K562 (cell line): ENCODE measurements around the gene RCL1. TPM values are rescaled to one million over a fixed set of nuclear protein-coding genes. Genes with fewer than 3 reads are reported as not detected.

Experiments used
- ATAC-seq: fragments of 200-7000 bp; cut with Tn5 transposase; 3 replicates; pipeline ENCODE4 v1.9.1; 2020; ENCODE audit warnings: moderate library complexity
- BruUV-seq: library from RNA; stranded (reverse); fragments of 400-500 nt; replicated peaks from 2 replicates; lab custom pipeline; 2021; lab: Mats Ljungman, UMichigan
- CTCF ChIA-PET: fragments of 300-600 bp; formaldehyde crosslinking; extraction: SDS; loops from one replicate; lab custom pipeline; 2021; ENCODE audit warnings: low intra/inter-chr PET ratio; lab: Yijun Ruan, JAX
- POLR2A ChIA-PET: fragments of 300-600, 350-650 bp; sonication (Branson Sonifier 250); formaldehyde crosslinking; extraction: SDS; loops from one replicate; lab custom pipeline; 2021; ENCODE audit warnings: antibody characterized with exemption, inconsistent platforms; lab: Yijun Ruan, JAX
- DNase-seq, 4 experiments: peaks; one replicate each; pipeline versions ENCODE4 v3.0.0 to v3.0.0-alpha.2; 2011 to 2018; ENCODE audit warnings: low spot score in 3 of 4, mixed read lengths in 3 of 4; ENCODE audit errors: extremely low read depth in 1 of 4
- FAIRE-seq: peaks from 2 replicates; lab custom pipeline; 2011; peaks lifted over from hg19 to GRCh38; lab: Jason Lieb, UNC
- H2AFZ ChIP-seq: 2 replicates; pipeline ENCODE4 v1.6.0; 2011; ENCODE audit warnings: low read depth, low read length, control low read depth, inconsistent platforms
- H3K27ac ChIP-seq: fragments of 200-600 bp; 3 replicates; pipeline ENCODE4 v1.8.0; 2011; ENCODE audit warnings: low read depth, mild to moderate bottlenecking, control low read depth, inconsistent platforms, low read length, moderate library complexity, mixed read lengths; ENCODE audit errors: extremely low read depth
- H3K27me3 ChIP-seq, 2 experiments: fragments of 300-600 bp in 1 of 2; 2 replicates in 1 of 2; 3 replicates in 1 of 2; pipeline versions ENCODE4 v1.6.0 to v1.8.0; 2011; ENCODE audit warnings: inconsistent platforms in 2 of 2, low read length in 2 of 2, mild to moderate bottlenecking in 1 of 2, mixed read lengths in 1 of 2, moderate library complexity in 1 of 2; ENCODE audit not compliant: control insufficient read depth in 2 of 2, insufficient read depth in 2 of 2
- H3K36me3 ChIP-seq: fragments of 300-600 bp; 3 replicates; pipeline ENCODE4 v1.8.0; 2011; ENCODE audit warnings: mild to moderate bottlenecking, low read length, inconsistent platforms; ENCODE audit not compliant: control insufficient read depth, insufficient read depth
- H3K4me1 ChIP-seq, 2 experiments: fragments of 200-600 bp in 1 of 2; replicated peaks in 1 of 2; 2 replicates in 1 of 2; 3 replicates in 1 of 2; pipeline versions ENCODE4 v1.5.1 to v1.8.0; 2011; ENCODE audit warnings: inconsistent platforms in 2 of 2, low read length in 2 of 2, mild to moderate bottlenecking in 1 of 2, mixed read lengths in 1 of 2, moderate library complexity in 1 of 2; ENCODE audit not compliant: control insufficient read depth in 2 of 2, insufficient read depth in 2 of 2
- H3K4me2 ChIP-seq: 2 replicates; pipeline ENCODE4 v1.6.1; 2011; ENCODE audit warnings: low read length, control low read depth, inconsistent platforms, mixed read lengths; ENCODE audit not compliant: insufficient read depth
- H3K4me3 ChIP-seq: fragments of 200-600 bp; sonication (generic), shearing (Covaris generic); 2 replicates; pipeline ENCODE4 v1.5.1; 2016; ENCODE audit warnings: control low read depth, inconsistent platforms
- H3K79me2 ChIP-seq: fragments of 200-600 bp; 3 replicates; pipeline ENCODE4 v1.8.0; 2011; ENCODE audit warnings: low read length, inconsistent platforms; ENCODE audit not compliant: control insufficient read depth, insufficient read depth
- H3K9ac ChIP-seq, 2 experiments: 2 replicates each; pipeline versions ENCODE4 v1.6.0 to v1.6.1; 2011; ENCODE audit warnings: low read depth in 2 of 2, low read length in 2 of 2, control low read depth in 1 of 2, inconsistent platforms in 1 of 2, mild to moderate bottlenecking in 1 of 2, mixed read lengths in 1 of 2; ENCODE audit not compliant: insufficient read depth in 1 of 2
- H3K9me1 ChIP-seq: one replicate; pipeline ENCODE4 v1.6.0; 2011; ENCODE audit warnings: inconsistent platforms, mild to moderate bottlenecking, low read length, moderate library complexity; ENCODE audit not compliant: control insufficient read depth, insufficient read depth
- H3K9me3 ChIP-seq: replicated peaks from 2 replicates; pipeline ENCODE4 v1.5.1; 2011; ENCODE audit warnings: low read depth, low read length, inconsistent platforms; ENCODE audit not compliant: control insufficient read depth, insufficient read depth
- H4K20me1 ChIP-seq: replicated peaks from 2 replicates; pipeline ENCODE4 v1.6.1; 2011; ENCODE audit warnings: low read length, inconsistent platforms, mixed read lengths; ENCODE audit not compliant: control insufficient read depth, insufficient read depth
- ARID1B ChIP-seq: fragments of 450-650 bp; IDR thresholded peaks from 2 replicates; pipeline ENCODE4 v1.6.1; 2016; ENCODE audit warnings: antibody characterized with exemption, mild to moderate bottlenecking, inconsistent platforms
- ATF3 ChIP-seq, 2 experiments: fragments of 450-650 bp in 1 of 2; sonication (generic) in 1 of 2; formaldehyde crosslinking in 1 of 2; IDR thresholded peaks in 1 of 2; conservative IDR thresholded peaks in 1 of 2; 2 replicates each; pipeline versions ENCODE4 v1.6.1 to v1.8.1; 2016 to 2023; ENCODE audit warnings: mild to moderate bottlenecking in 2 of 2, moderate library complexity in 2 of 2, inconsistent platforms in 1 of 2, missing genetic modification reagents in 1 of 2
- CTBP1 ChIP-seq: fragments of 450-650 bp; IDR thresholded peaks from 2 replicates; pipeline ENCODE4 v1.6.1; 2016; ENCODE audit warnings: borderline replicate concordance
- ETV5 ChIP-seq: sonication (generic); formaldehyde crosslinking; IDR thresholded peaks from 2 replicates; pipeline ENCODE4 v1.4.0; 2020; ENCODE audit warnings: low read depth, mild to moderate bottlenecking, missing genetic modification reagents
- FOSL1 ChIP-seq: fragments of 200-800 bp; sonication (Bioruptor generic); conservative IDR thresholded peaks from 2 replicates; pipeline ENCODE4 v1.6.1; 2016; ENCODE audit warnings: missing genetic modification characterization, missing compliant biosample characterization
- GABPB1 ChIP-seq: sonication (generic); formaldehyde crosslinking; IDR thresholded peaks from 2 replicates; pipeline ENCODE4 v1.8.0; 2022; ENCODE audit warnings: mild to moderate bottlenecking, missing genetic modification reagents
- HINFP ChIP-seq: fragments of 450-650 bp; conservative IDR thresholded peaks from 2 replicates; pipeline ENCODE4 v1.6.1; 2016; ENCODE audit warnings: missing genetic modification characterization, low read depth, mild to moderate bottlenecking, control low read depth, missing compliant biosample characterization
- JUN ChIP-seq, 2 experiments: sonication (generic) in 1 of 2; formaldehyde crosslinking in 1 of 2; IDR thresholded peaks; 2 replicates each; pipeline versions ENCODE4 v1.6.1 to v1.8.0; 2012 to 2022; ENCODE audit warnings: borderline replicate concordance in 2 of 2, mild to moderate bottlenecking in 2 of 2, improper control_type of control experiment in 1 of 2, low read depth in 1 of 2, low read length in 1 of 2, missing genetic modification reagents in 1 of 2
- JUND ChIP-seq, 2 experiments: IDR thresholded peaks; 2 replicates in 1 of 2; 3 replicates in 1 of 2; pipeline ENCODE4 v1.6.1; 2011; ENCODE audit warnings: borderline replicate concordance in 2 of 2, low read depth in 2 of 2, low read length in 2 of 2, improper control_type of control experiment in 1 of 2, missing biosample characterization in 1 of 2, missing genetic modification characterization in 1 of 2, missing genetic modification reagents in 1 of 2
- RCOR1 ChIP-seq, 2 experiments: IDR thresholded peaks; 2 replicates each; pipeline ENCODE4 v1.6.1; 2012; ENCODE audit warnings: low read depth in 2 of 2, low read length in 2 of 2, borderline replicate concordance in 1 of 2, improper control_type of control experiment in 1 of 2
- SMARCE1 ChIP-seq: fragments of 450-650 bp; IDR thresholded peaks from 2 replicates; pipeline ENCODE4 v1.7.1; 2016; ENCODE audit warnings: mild to moderate bottlenecking
- SRF ChIP-seq, 2 experiments: fragments of 250-450, 450-650 bp in 1 of 2; sonication (Bioruptor Pico) in 1 of 2; sonication (generic) in 1 of 2; formaldehyde crosslinking; IDR thresholded peaks; 2 replicates each; pipeline versions ENCODE4 v1.5.0 to v1.5.1; 2020 to 2022; ENCODE audit warnings: mild to moderate bottlenecking in 1 of 2, missing genetic modification reagents in 1 of 2
- ZNF12 ChIP-seq: sonication (generic); formaldehyde crosslinking; IDR thresholded peaks from 2 replicates; pipeline ENCODE4 v1.4.0; 2020; ENCODE audit warnings: mild to moderate bottlenecking, missing genetic modification reagents
- ZNF280A ChIP-seq: fragments of 450-650 bp; IDR thresholded peaks from 2 replicates; pipeline ENCODE4 v1.6.1; 2018; ENCODE audit warnings: mild to moderate bottlenecking, low read depth; ENCODE audit not compliant: partially characterized antibody
- ZNF445 ChIP-seq: fragments of 250-450 bp; sonication (Bioruptor Pico); IDR thresholded peaks from 2 replicates; pipeline ENCODE4 v1.4.0; 2020; ENCODE audit warnings: low read depth, mild to moderate bottlenecking, moderate library complexity
- WGBS: fragments of 100-300 bp; shearing (Covaris generic); methylation state at CpG from one replicate; pipeline ENCODE4 v1.1.6; 2016; ENCODE audit warnings: low coverage, mixed read lengths; ENCODE audit not compliant: insufficient coverage; ENCODE audit errors: missing lambda C conversion rate; 5-methylcytosine and 5-hydroxymethylcytosine counted together
- in situ Hi-C: fragments of 300-500 bp; cut with MboI; formaldehyde crosslinking; loops from 4 replicates; pipeline ENCODE4 v1.15.0; 2018; ENCODE audit warnings: inconsistent platforms, mixed read lengths
- intact Hi-C: fragments of 100-400 bp; cut with micrococcal nuclease; formaldehyde crosslinking; loops from 2 replicates; pipeline ENCODE4 v1.14.2; 2022
- polyA plus RNA-seq, 8 experiments: library from polyadenylated mRNA; depleted of rRNA in 4 of 8; stranded (reverse) in 5 of 8; unstranded in 3 of 8; fragments of >200 nt; fragmentation: Nextera tagmentation in 2 of 8; fragmentation: Illumina TruSeq in 1 of 8; extraction: Ambion mirVana in 2 of 8; extraction: Trizol in 1 of 8; gene quantifications; 2 replicates each; pipeline versions ENCODE4 v1.2.1 to v1.2.3, GENCODE V29; 2011 to 2014; ENCODE audit warnings: inconsistent platforms in 1 of 8, missing spikeins in 1 of 8
- total RNA-seq, 7 experiments: library from RNA; depleted of rRNA in 6 of 7; stranded (reverse); fragments of >200 nt in 6 of 7; fragmentation: Illumina TruSeq in 2 of 7; extraction: Trizol in 2 of 7; gene quantifications; 2 replicates each; pipeline versions ENCODE4 v1.2.1 to v1.2.3, GENCODE V29; 2011 to 2021; ENCODE audit warnings: low replicate concordance in 1 of 7

RCL1 gene
- total and polyA plus RNA-seq, 9 of the 15 experiments (the other 6 are each of a cell fraction or from before 2014, with no cell fraction given) = 24.0 to 67.7 (median 38.6) TPM

GRCh38 chr9:4769321-4770080, 23.2 kb upstream of the RCL1 start:
- Histone ChIP-seq H3K27ac (no peak overlapping the region; the same call in 2 of the 3 replicates), H2AFZ (peak overlapping the region; percentile 83), H3K79me2 (no peaks in the 10 kb centered on the region), H3K4me3 (no peak overlapping the region), H4K20me1 (no peaks in the 10 kb centered on the region), H3K9ac (peak overlapping the region in 1 of 2 experiments; percentile 36; a peak in 1 of 4 replicates), H3K9me1 (no peaks in the 10 kb centered on the region), H3K9me3 (no peaks in the 10 kb centered on the region), H3K36me3 (no peaks in the 10 kb centered on the region), H3K4me2 (no peak overlapping the region), H3K27me3 (no peaks in the 10 kb centered on the region), H3K4me1 (peaks cover 8 to 12% of the 10 kb centered on the region in 2 experiments; a peak in 3 of 5 replicates)
- FAIRE-seq (peak; percentile 77), ATAC-seq (peak; percentile 94), DNase-seq (peak; percentile 27 to 69 (median 49))
- ChIA-PET POLR2A (no interaction called here), CTCF (no interaction called here)
- intact Hi-C loops = no loop called here
- no TSS peak for BruUV-seq
- in situ Hi-C loops = no loop called here
- 51% methylated on average over 4 of the region's 7 CpGs for WGBS
- TF ChIP-seq ATF3 (IDR thresholded peaks at IDR 0.05) (peak; percentile 46; the same call in 1 of the 2 replicates), ATF3 (CRISPR knock-in tag; conservative IDR thresholded peaks at IDR 0.05) (no peak), ZNF445 (CRISPR knock-in tag) (no peak), ARID1B (0 out of 2 replicates have a peak, but pooled peaks have one; percentile 26), ZNF12 (CRISPR knock-in tag) (no peak), SRF (CRISPR knock-in tag; IDR thresholded peaks at IDR 0.05) (peak in 1 of 2 experiments; percentile 48; a peak in 1 of 4 replicates), SMARCE1 (peak; percentile 47; the same call in 1 of the 2 replicates), ZNF280A (no peak), JUN (IDR thresholded peaks at IDR 0.05; ENCODE audit: borderline replicate concordance, low read depth, low read length) (0 out of 2 replicates have a peak, but pooled peaks have one; percentile 14), JUN (CRISPR knock-in tag; IDR thresholded peaks at IDR 0.05; ENCODE audit: borderline replicate concordance) (no peak), JUND (IDR thresholded peaks at IDR 0.05; ENCODE audit: borderline replicate concordance, low read depth, low read length) (peak; percentile 82), JUND (tag; IDR thresholded peaks at IDR 0.05; ENCODE audit: borderline replicate concordance, low read depth, low read length) (peak; percentile 60; the same call in 1 of the 3 replicates), ETV5 (CRISPR knock-in tag) (0 out of 2 replicates have a peak, but pooled peaks have one; percentile 52), RCOR1 (IDR thresholded peaks at IDR 0.05; ENCODE audit: borderline replicate concordance in 1 of 2, low read depth in 2 of 2, low read length in 2 of 2) (peak in 1 of 2 experiments; percentile 27; a peak in 1 of 4 replicates), HINFP (tag) (no peak), GABPB1 (CRISPR knock-in tag) (peak; percentile 34; the same call in 1 of the 2 replicates), FOSL1 (tag) (peak; percentile 77), CTBP1 (peak; percentile 41; the same call in 1 of the 2 replicates)
